ENCODE data around the gene KANSL1.

- no peak for TF ChIP-seq USF1 (IDR thresholded peaks at IDR 0.05)
- TF ChIP-seq TAF1 (IDR thresholded peaks at IDR 0.05; ENCODE audit: low read depth) = no peak
- no peak for TF ChIP-seq CEBPB (IDR thresholded peaks at IDR 0.05)
- TF ChIP-seq TCF12 (IDR thresholded peaks at IDR 0.05; ENCODE audit: low read depth) = no peak
- TF ChIP-seq EGR1 (IDR thresholded peaks at IDR 0.05) = no peak
- no peak for TF ChIP-seq MAX (IDR thresholded peaks at IDR 0.05)
- no peak for TF ChIP-seq FOXM1 (IDR thresholded peaks at IDR 0.05; ENCODE audit: borderline replicate concordance, low read depth)
- no peak for TF ChIP-seq YY1 (IDR thresholded peaks at IDR 0.05; ENCODE audit: low read depth)
- no peak for TF ChIP-seq REST (IDR thresholded peaks at IDR 0.05; ENCODE audit: low read depth)
- no peak for TF ChIP-seq TEAD4 (IDR thresholded peaks at IDR 0.05)
- no peak for TF ChIP-seq EP300 (IDR thresholded peaks at IDR 0.05; ENCODE audit: borderline replicate concordance)
- TF ChIP-seq RAD21 (IDR thresholded peaks at IDR 0.05; ENCODE audit: low read depth) = no peak
- no peak for TF ChIP-seq NFIC (IDR thresholded peaks at IDR 0.05)
Observed at GRCh38 chr17:46082257-46082656, 111.0 kb downstream of the KANSL1 start.
